Body of pancreas (tissue), 4 donors: ENCODE measurements around the gene METTL24. TPM values are rescaled to one million over a fixed set of nuclear protein-coding genes. Genes with fewer than 3 reads are reported as not detected.

ENCODE experiments used
- ATAC-seq: fragments of 150-250 bp; one replicate; pipeline ENCODE4 v1.9.1; 2016
- DNase-seq, 4 donors: peaks; one replicate each; pipeline ENCODE4 v3.0.0-alpha.2; 2019
- H3K27ac ChIP-seq, 4 donors: fragments of 200-600 bp; sonication (generic); 1 replicate in 3 of 4; 2 replicates in 1 of 4; pipeline versions ENCODE4 v1.5.1 to v1.6.1; 2016 to 2019; ENCODE audit warnings: mild to moderate bottlenecking in 1 of 4, mixed read lengths in 1 of 4, moderate library complexity in 1 of 4
- H3K27me3 ChIP-seq, 2 donors: fragments of 200-600 bp; sonication (generic); one replicate each; pipeline ENCODE4 v1.6.0; 2016; ENCODE audit warnings: mild to moderate bottlenecking in 1 of 2
- H3K36me3 ChIP-seq, 2 donors: fragments of 200-600 bp; sonication (generic); replicated peaks in 1 of 2; 2 replicates each; pipeline ENCODE4 v1.5.1; 2016; ENCODE audit warnings: low read depth in 2 of 2; ENCODE audit not compliant: insufficient read depth in 1 of 2
- H3K4me1 ChIP-seq: fragments of 200-600 bp; sonication (generic); one replicate; pipeline ENCODE4 v1.6.0; 2016
- H3K4me3 ChIP-seq, 2 donors: fragments of 200-600 bp; sonication (generic); 1 replicate in 1 of 2; 2 replicates in 1 of 2; pipeline ENCODE4 v1.5.1; 2016 to 2019
- H3K9me3 ChIP-seq, 3 donors: fragments of 200-600 bp; sonication (generic); 1 replicate in 2 of 3; 2 replicates in 1 of 3; pipeline ENCODE4 v1.5.1; 2016
- CTCF ChIP-seq, 7 experiments: fragments of 450-650 bp in 4 of 7; fragments of 200-600 bp in 3 of 7; sonication (generic) in 3 of 7; IDR thresholded peaks; one replicate each; pipeline ENCODE4 v1.5.1; 2016 to 2019; ENCODE audit warnings: antibody characterized with exemption in 7 of 7
- POLR2A ChIP-seq, 3 donors: fragments of 450-650 bp; IDR thresholded peaks; one replicate each; pipeline ENCODE4 v1.6.1; 2016; ENCODE audit warnings: antibody characterized with exemption in 3 of 3, mild to moderate bottlenecking in 2 of 3
- WGBS, 2 donors: methylation state at CpG; one replicate each; pipeline ENCODE4 v1.1.5; 2017; 5-methylcytosine and 5-hydroxymethylcytosine counted together
- intact Hi-C: fragments of 100-400 bp; cut with DNase I; formaldehyde crosslinking; loops from one replicate; pipeline ENCODE4 v1.15.1; 2023
- total RNA-seq, 2 donors: library from RNA; depleted of rRNA; stranded (reverse); fragments of >200 nt; gene quantifications; one replicate each; pipeline ENCODE4 v1.1.0, GENCODE V29; 2016

METTL24 gene
- total RNA-seq, 2 donors from 2014 or later = 2.3 to 4.0 TPM

GRCh38 chr6:110319381-110319780 lies 38.8 kb downstream of the METTL24 start:
- DNase-seq (no peak), ATAC-seq (no peak)
- Histone ChIP-seq H3K4me3 (no peak overlapping the region), H3K9me3 (no peaks in the 10 kb centered on the region), H3K27ac (no peak overlapping the region), H3K36me3 (no peaks in the 10 kb centered on the region), H3K27me3 (no peaks in the 10 kb centered on the region), H3K4me1 (peaks cover under 1% of the 10 kb centered on the region)
- intact Hi-C loops = no loop called here
- WGBS, 2 donors = 61 to 92% methylated on average over 3 of the region's 3 CpGs
- TF ChIP-seq POLR2A (IDR thresholded peaks at IDR 0.05) (no peak), CTCF (IDR thresholded peaks at IDR 0.05) (no peak)

- H3K36me3 ChIP-seq = no peaks in the 10 kb centered on the region
- no peak overlapping the region for H3K4me3 ChIP-seq
- no peak overlapping the region for H3K27ac ChIP-seq
- no peaks in the 10 kb centered on the region for H3K4me1 ChIP-seq
- intact Hi-C loops = no loop called here
- no peak for ATAC-seq
- DNase-seq = no peak
- H3K27me3 ChIP-seq = no peaks in the 10 kb centered on the region
- H3K9me3 ChIP-seq = no peaks in the 10 kb centered on the region
- TF ChIP-seq POLR2A (IDR thresholded peaks at IDR 0.05) (no peak), CTCF (IDR thresholded peaks at IDR 0.05) (no peak)
- WGBS, 2 donors = 42 to 84% methylated on average over 3 of the region's 3 CpGs
These were observed 39.2 kb downstream of the METTL24 start for GRCh38 chr6:110318971-110319370.

- ATAC-seq (no peak), DNase-seq (no peak)
- 85 to 96% methylated on average over 3 of the region's 3 CpGs for WGBS, 2 donors
- no peak overlapping the region for H3K4me3 ChIP-seq
- H3K27me3 ChIP-seq = no peaks in the 10 kb centered on the region
- no peaks in the 10 kb centered on the region for H3K36me3 ChIP-seq
- intact Hi-C loops = no loop called here
- no peaks in the 10 kb centered on the region for H3K4me1 ChIP-seq
- TF ChIP-seq POLR2A (IDR thresholded peaks at IDR 0.05) = no peak
- H3K27ac ChIP-seq = no peak overlapping the region
- no peaks in the 10 kb centered on the region for H3K9me3 ChIP-seq
These were observed 40.5 kb downstream of the METTL24 start for GRCh38 chr6:110317646-110318045.

- intact Hi-C loops = no loop called here
- no peaks in the 10 kb centered on the region for H3K27me3 ChIP-seq
- ATAC-seq (no peak), DNase-seq (no peak)
- H3K4me1 ChIP-seq = no peaks in the 10 kb centered on the region
- WGBS, 2 donors = 89 to 97% methylated on average over 1 of the region's 1 CpG
- no peak overlapping the region for H3K27ac ChIP-seq
- no peaks in the 10 kb centered on the region for H3K36me3 ChIP-seq
- TF ChIP-seq CTCF (IDR thresholded peaks at IDR 0.05) = no peak
- no peak for TF ChIP-seq POLR2A (IDR thresholded peaks at IDR 0.05)
- H3K4me3 ChIP-seq = no peak overlapping the region
- H3K9me3 ChIP-seq = no peaks in the 10 kb centered on the region
These were observed 41.0 kb downstream of the METTL24 start for GRCh38 chr6:110317189-110317588.

GRCh38 chr6:110315869-110316398 lies 42.2 kb downstream of the METTL24 start:
- H3K27ac ChIP-seq = no peak overlapping the region
- TF ChIP-seq CTCF (IDR thresholded peaks at IDR 0.05) (no peak), POLR2A (IDR thresholded peaks at IDR 0.05) (no peak)

More at GRCh38 chr6:110315869-110316398, 42.2 kb downstream of the METTL24 start:
- no peaks in the 10 kb centered on the region for H3K36me3 ChIP-seq
- no peaks in the 10 kb centered on the region for H3K27me3 ChIP-seq
- H3K4me3 ChIP-seq = no peak overlapping the region
- DNase-seq = no peak
- 79 to 83% methylated on average over 3 of the region's 3 CpGs for WGBS, 2 donors
- H3K9me3 ChIP-seq = no peaks in the 10 kb centered on the region
- H3K4me1 ChIP-seq = no peaks in the 10 kb centered on the region
- ATAC-seq = no peak
- intact Hi-C loops = no loop called here
